GM18499 (cell line): ENCODE results near the gene ADARB2.

Experiments
- ATAC-seq: cut with Tn5 transposase; IDR thresholded peaks from one replicate; pipeline ENCODE4 v1.9.1; 2021; ENCODE audit warnings: moderate number of reproducible peaks; ENCODE audit not compliant: insufficient read depth, unreplicated experiment

The ADARB2 gene

GRCh38 chr10:1515780-1516491 lies 221.4 kb downstream of the ADARB2 start:
- no peak for ATAC-seq

- no peak for ATAC-seq
Observed at GRCh38 chr10:1515121-1515779, 222.1 kb downstream of the ADARB2 start.

- no peak for ATAC-seq
Observed at GRCh38 chr10:1514681-1515080, 222.6 kb downstream of the ADARB2 start.

GRCh38 chr10:1513221-1513620 lies 224.1 kb downstream of the ADARB2 start:
- no peak for ATAC-seq

- no peak for ATAC-seq
Observed at GRCh38 chr10:1509011-1509530, 228.3 kb downstream of the ADARB2 start.

GRCh38 chr10:1508096-1508495 lies 229.2 kb downstream of the ADARB2 start:
- no peak for ATAC-seq

GRCh38 chr10:1507436-1507835 lies 229.9 kb downstream of the ADARB2 start:
- ATAC-seq = no peak

GRCh38 chr10:1504940-1505339 lies 232.4 kb downstream of the ADARB2 start:
- ATAC-seq = no peak

GRCh38 chr10:1504286-1504685 lies 233.0 kb downstream of the ADARB2 start:
- no peak for ATAC-seq

GRCh38 chr10:1502451-1502850 lies 234.9 kb downstream of the ADARB2 start:
- no peak for ATAC-seq

- no peak for ATAC-seq
Observed at GRCh38 chr10:1499359-1499957, 237.9 kb downstream of the ADARB2 start.

- no peak for ATAC-seq
Observed at GRCh38 chr10:1498746-1499358, 238.5 kb downstream of the ADARB2 start.

- no peak for ATAC-seq
Observed at GRCh38 chr10:1495915-1496517, 241.3 kb downstream of the ADARB2 start.

GRCh38 chr10:1492641-1493040 lies 244.7 kb downstream of the ADARB2 start:
- no peak for ATAC-seq

GRCh38 chr10:1491901-1492300 lies 245.4 kb downstream of the ADARB2 start:
- ATAC-seq = no peak

- ATAC-seq = no peak
Observed at GRCh38 chr10:1489801-1490200, 247.5 kb downstream of the ADARB2 start.

- peak; percentile 96 for ATAC-seq
Observed at GRCh38 chr10:1488970-1489548, 248.3 kb downstream of the ADARB2 start.

- no peak for ATAC-seq
Observed at GRCh38 chr10:1486841-1487687, 250.3 kb downstream of the ADARB2 start.

GRCh38 chr10:1485357-1485756 lies 252.0 kb downstream of the ADARB2 start:
- no peak for ATAC-seq
